Right lobe of liver (tissue), 6 donors: ENCODE data around the gene ABCB10. TPM values are rescaled to one million over a fixed set of nuclear protein-coding genes. Genes with fewer than 3 reads are reported as not detected.

ENCODE experiments used
- ATAC-seq, 4 donors: fragments of 200-7000 bp; cut with Tn5 transposase; one replicate each; pipeline ENCODE4 v1.9.1; 2020; ENCODE audit warnings: mild to moderate bottlenecking in 4 of 4, moderate library complexity in 4 of 4
- DNase-seq, 3 donors: peaks; one replicate each; pipeline ENCODE4 v3.0.0-alpha.2; 2020
- H3K27ac ChIP-seq, 3 donors: fragments of 200-600 bp; one replicate each; pipeline ENCODE4 v1.8.0; 2022
- H3K27me3 ChIP-seq, 2 donors: fragments of 200-600 bp; one replicate each; pipeline ENCODE4 v1.8.0; 2022
- H3K36me3 ChIP-seq, 4 donors: fragments of 200-600 bp; sonication (generic) in 1 of 4; one replicate each; pipeline versions ENCODE4 v1.5.1 to v1.8.0; 2017 to 2022; ENCODE audit warnings: control low read depth in 1 of 4
- H3K4me1 ChIP-seq, 4 donors: fragments of 200-600 bp; sonication (generic) in 1 of 4; one replicate each; pipeline versions ENCODE4 v1.5.1 to v1.8.0; 2017 to 2022; ENCODE audit warnings: control low read depth in 1 of 4
- H3K4me3 ChIP-seq, 3 donors: fragments of 200-600 bp; one replicate each; pipeline ENCODE4 v1.8.0; 2022
- H3K9me3 ChIP-seq, 4 donors: fragments of 200-600 bp; sonication (generic) in 1 of 4; one replicate each; pipeline versions ENCODE4 v1.5.1 to v1.8.0; 2017 to 2022; ENCODE audit warnings: control low read depth in 1 of 4
- CTCF ChIP-seq, 4 donors: fragments of 200-600 bp in 3 of 4; fragments of 450-650 bp in 1 of 4; IDR thresholded peaks; one replicate each; pipeline versions ENCODE4 v1.5.1 to v1.8.0; 2016 to 2022; ENCODE audit warnings: antibody characterized with exemption in 4 of 4, mild to moderate bottlenecking in 2 of 4
- POLR2A ChIP-seq: fragments of 450-650 bp; IDR thresholded peaks from one replicate; pipeline ENCODE4 v1.6.1; 2017; ENCODE audit warnings: antibody characterized with exemption, mild to moderate bottlenecking
- WGBS: methylation state at CpG from one replicate; pipeline ENCODE4 v1.1.6; 2018; ENCODE audit warnings: low coverage, low lambda C conversion rate; ENCODE audit not compliant: insufficient coverage; ENCODE audit errors: missing lambda C conversion rate; 5-methylcytosine and 5-hydroxymethylcytosine counted together
- intact Hi-C, 2 donors: fragments of 100-400 bp; cut with DNase I; formaldehyde crosslinking; loops; one replicate each; pipeline versions ENCODE4 v1.11.2 to v1.14.1; 2022
- small RNA-seq, 2 experiments: library from RNA; depleted of rRNA; stranded (forward); fragments of <200 nt; gene quantifications; one replicate each; pipeline ENCODE3, GENCODE V24; 2016
- total RNA-seq, 6 experiments: library from RNA; depleted of rRNA in 2 of 6; stranded (reverse); fragments of >200 nt in 2 of 6; fragmentation: NEBNext Ultra II Directional in 3 of 6; extraction: Animal tissue kit (Norgen Biotek cat#: 25700) in 3 of 6; gene quantifications; one replicate each; pipeline versions ENCODE4 v1.1.0 to v1.2.4, GENCODE V29; 2016 to 2023
- donor health status: DM: no; HTN: yes; CAD: no.
- donor health status: DM: no; HTN: no; CAD: no.
- donor health status: DM: no; HTN: no; CAD: no.
- donor health status: DM: no; HTN: yes; CAD: no.
- donor health status: DM: no; HTN: yes; CAD: no.

ABCB10 gene
- total RNA-seq, 6 experiments from 2014 or later: 12.9 to 16.2 (median 13.7) TPM

DNA sequence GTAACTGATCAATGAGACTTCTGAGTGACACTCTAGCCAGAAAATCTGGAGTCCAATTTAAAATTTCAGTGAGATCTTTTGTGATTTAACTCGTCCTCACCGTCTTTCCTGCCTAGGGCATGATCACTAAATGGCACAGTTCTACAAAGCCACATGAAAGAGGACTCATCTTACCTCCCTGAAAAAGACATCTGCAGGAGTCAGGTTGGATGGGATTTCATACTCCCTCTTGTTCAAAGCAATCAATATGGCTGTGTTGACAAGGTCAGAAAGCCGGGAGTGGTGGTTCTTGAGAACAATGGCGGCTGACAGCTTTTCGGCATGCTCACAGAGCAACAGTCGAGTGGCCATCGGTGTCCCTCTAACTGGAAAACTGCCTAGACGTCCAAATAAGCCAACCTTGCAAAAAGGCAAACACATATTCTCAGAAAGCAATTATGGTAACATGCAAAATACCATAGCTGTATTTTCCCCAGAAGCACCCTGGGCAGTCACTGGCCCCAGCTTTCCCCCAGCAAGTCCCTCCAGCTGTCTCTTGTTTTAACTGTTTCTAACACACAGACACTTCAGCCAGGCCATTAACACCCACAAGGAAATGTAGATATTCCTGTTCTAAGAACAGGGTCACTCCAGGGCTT is 88.0 kb downstream of the ABCB10 start:
- H3K36me3 ChIP-seq: peaks cover 0 to 71% (median 12%) of the 10 kb centered on the region in 4 donors
- H3K4me1 ChIP-seq: no peaks in the 10 kb centered on the region
- H3K27ac ChIP-seq: no peak overlapping the region
- ATAC-seq (no peak), DNase-seq (no peak)
- H3K4me3 ChIP-seq: no peak overlapping the region
- TF ChIP-seq POLR2A (no peak), CTCF (IDR thresholded peaks at IDR 0.05) (no peak)
- H3K9me3 ChIP-seq: no peaks in the 10 kb centered on the region
- H3K27me3 ChIP-seq: no peaks in the 10 kb centered on the region
- 91% methylated on average over 7 of the region's 8 CpGs for WGBS
- intact Hi-C loops: no loop called here

DNA sequence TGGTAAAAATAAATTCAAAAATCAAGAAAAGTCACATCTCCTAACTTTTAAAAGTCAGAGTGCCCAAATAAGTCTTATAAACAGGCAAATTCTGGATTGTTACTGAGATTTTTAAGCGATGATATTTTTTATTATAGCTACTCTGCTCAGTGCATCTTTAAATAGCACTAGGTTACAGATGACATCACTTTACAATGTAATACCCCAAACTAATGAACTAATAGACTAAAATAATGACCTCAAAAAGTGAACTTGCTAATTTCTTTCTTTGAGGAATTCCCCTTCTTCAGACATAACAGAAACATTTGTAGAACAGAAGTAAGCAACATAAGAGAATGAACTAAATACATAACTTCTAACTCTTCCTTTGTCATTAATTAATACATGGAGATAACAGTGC is 91.6 kb downstream of the ABCB10 start:
- H3K4me3 ChIP-seq: no peak overlapping the region
- intact Hi-C loops: no loop called here
- TF ChIP-seq POLR2A (no peak), CTCF (IDR thresholded peaks at IDR 0.05) (no peak)
- H3K27ac ChIP-seq: no peak overlapping the region
- 89% methylated on average over 1 of the region's 1 CpG for WGBS
- H3K4me1 ChIP-seq: no peaks in the 10 kb centered on the region
- DNase-seq (no peak), ATAC-seq (no peak)
- H3K36me3 ChIP-seq: peaks cover 0 to 82% (median 20%) of the 10 kb centered on the region in 4 donors
- H3K9me3 ChIP-seq: no peaks in the 10 kb centered on the region
- no peaks in the 10 kb centered on the region for H3K27me3 ChIP-seq

Small RNA genes lying within 50 kb of the gene (small RNA-seq; reads per million reads assigned to genes)
- 0 reads per million in 2 experiments for gene HMGN2P19
- gene RNA5SP78: 0 reads per million in 2 experiments
- 0 reads per million in 2 experiments for gene RNU4-21P

Other genes with a start within 250 kb of the ABCB10 start
- 1 to 10 TPM; 1.4 to 3.2 (median 1.7) TPM for gene CCSAP, start 215.7 kb downstream of the ABCB10 start, total RNA-seq
- 10 to 100 TPM in 1 of 6 experiments, 1 to 10 TPM in 4, not detected in 1; 1.1 to 14.2 (median 1.3) TPM for gene ACTA1, start 124.6 kb downstream of the ABCB10 start, total RNA-seq
- 10 to 100 TPM in 5 of 6 experiments, 1 to 10 TPM in 1; 8.5 to 14.4 (median 11.5) TPM for gene NUP133, start 50.4 kb downstream of the ABCB10 start, total RNA-seq
- gene TAF5L, start 67.4 kb upstream of the ABCB10 start, total RNA-seq: 10 to 100 TPM in 3 of 6 experiments, 1 to 10 TPM in 3; 7.6 to 14.0 (median 9.9) TPM
- gene URB2, start 67.5 kb upstream of the ABCB10 start, total RNA-seq: 1 to 10 TPM; 3.7 to 7.6 (median 3.9) TPM